ENCODE data around the gene ACKR2.

The ACKR2 gene

DNA sequence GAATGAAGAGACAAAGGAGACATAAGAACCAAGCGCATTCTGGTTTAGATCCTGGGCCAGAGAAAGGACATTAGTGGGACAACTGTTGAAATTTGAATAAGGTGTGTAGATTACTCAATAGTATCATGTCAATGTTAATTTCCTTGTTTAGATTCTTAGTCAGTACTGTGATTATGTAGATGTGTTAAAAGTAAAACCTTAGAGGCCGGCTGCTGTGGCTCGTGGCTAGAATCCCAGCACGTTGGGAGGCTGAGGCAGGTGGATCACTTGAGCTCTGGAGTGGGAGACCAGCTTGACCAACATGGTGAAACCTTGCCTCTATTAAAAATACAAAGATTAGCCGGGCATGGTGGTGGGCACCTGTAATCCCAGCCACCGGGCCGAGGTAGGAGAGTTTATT lies 39.8 kb downstream of the ACKR2 start:
- intact Hi-C loops (cut with DNase I; ENCODE audit: low total_unique reads) = no loop called here
- DNase-seq = no peak
- H3K4me1 ChIP-seq = peaks cover 5 to 73% (median 53%) of the 10 kb centered on the region in 4 donors
- H3K27me3 ChIP-seq = no peaks in the 10 kb centered on the region
- no peak overlapping the region for H3K27ac ChIP-seq
- H3K36me3 ChIP-seq = no peaks in the 10 kb centered on the region
- H3K9me3 ChIP-seq = no peaks in the 10 kb centered on the region
- no peak overlapping the region for H3K4me3 ChIP-seq
- no peak for TF ChIP-seq CTCF (IDR thresholded peaks at IDR 0.05)

- DNase-seq = no peak
- H3K4me1 ChIP-seq = peaks cover 5 to 61% (median 41%) of the 10 kb centered on the region in 4 donors
- H3K36me3 ChIP-seq = no peaks in the 10 kb centered on the region
- intact Hi-C loops (cut with DNase I; ENCODE audit: low total_unique reads) = no loop called here
- H3K27ac ChIP-seq = peak overlapping the region; percentile 58 to 75
- H3K27me3 ChIP-seq = no peaks in the 10 kb centered on the region
- no peaks in the 10 kb centered on the region for H3K9me3 ChIP-seq
- no peak overlapping the region for H3K4me3 ChIP-seq
- no peak for TF ChIP-seq CTCF (IDR thresholded peaks at IDR 0.05)
These were observed 41.0 kb downstream of the ACKR2 start for GRCh38 chr3:42850263-42850662.

GRCh38 chr3:42851228-42851834 lies 42.1 kb downstream of the ACKR2 start:
- DNase-seq = no peak
- Histone ChIP-seq H3K9me3 (no peaks in the 10 kb centered on the region), H3K4me1 (peaks cover under 1 to 50% (median 33%) of the 10 kb centered on the region in 4 donors), H3K27ac (peak overlapping the region; percentile 58 to 75), H3K4me3 (no peak overlapping the region), H3K36me3 (no peaks in the 10 kb centered on the region), H3K27me3 (no peaks in the 10 kb centered on the region)
- intact Hi-C loops (cut with DNase I; ENCODE audit: low total_unique reads) = no loop called here
- no peak for TF ChIP-seq CTCF (IDR thresholded peaks at IDR 0.05)

DNA sequence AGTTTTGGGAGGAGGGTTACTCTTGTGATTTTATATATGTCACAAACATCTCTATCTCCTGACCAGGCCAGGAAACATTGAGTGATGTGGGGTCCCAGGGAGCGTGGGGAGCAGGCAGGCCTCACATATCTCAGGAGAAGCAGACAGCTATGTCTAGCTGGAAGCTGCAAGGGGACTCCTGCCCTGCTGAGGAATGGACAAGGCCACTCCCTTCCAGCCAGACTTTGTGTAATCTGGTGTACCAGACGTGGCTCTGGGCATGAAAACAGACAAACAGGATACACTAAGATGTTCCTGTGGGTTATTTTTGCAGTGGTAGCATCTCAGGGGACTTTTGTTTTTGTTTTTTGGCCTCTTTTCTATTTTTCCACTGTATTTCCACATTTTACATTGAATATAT lies 43.2 kb downstream of the ACKR2 start:
- peak in 1 of 2 donors; percentile 66 for DNase-seq
- Histone ChIP-seq H3K27me3 (no peaks in the 10 kb centered on the region), H3K4me1 (peaks cover 0 to 39% (median 23%) of the 10 kb centered on the region in 4 donors), H3K27ac (peak overlapping the region; percentile 58 to 75), H3K36me3 (no peaks in the 10 kb centered on the region), H3K9me3 (no peaks in the 10 kb centered on the region), H3K4me3 (peak overlapping the region in 1 of 2 donors; percentile 1)
- intact Hi-C loops (cut with DNase I; ENCODE audit: low total_unique reads) = no loop called here
- no peak for TF ChIP-seq CTCF (IDR thresholded peaks at IDR 0.05)

DNA sequence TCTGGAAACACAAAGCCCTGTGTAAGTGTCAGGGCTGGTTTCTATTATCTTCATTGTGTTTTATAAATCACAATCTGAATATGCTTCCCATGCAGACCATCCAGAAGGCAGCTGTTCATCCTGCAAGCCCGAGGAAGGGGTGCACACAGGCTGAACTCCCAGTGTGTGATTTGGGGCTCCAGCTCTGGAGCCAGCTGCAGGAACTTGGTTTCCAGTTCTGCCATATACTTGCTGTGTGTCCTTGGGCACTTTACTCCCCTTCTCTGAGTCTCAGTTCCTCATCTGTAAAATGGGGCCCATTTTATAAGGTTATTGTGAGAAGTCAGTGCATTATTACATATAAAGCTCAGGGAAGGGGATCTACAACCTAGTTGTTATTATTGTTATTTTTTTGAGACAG lies 43.8 kb downstream of the ACKR2 start:
- Histone ChIP-seq H3K27me3 (no peaks in the 10 kb centered on the region), H3K9me3 (no peaks in the 10 kb centered on the region), H3K36me3 (peaks cover 0 to 4% (median 0%) of the 10 kb centered on the region in 3 donors), H3K27ac (peak overlapping the region; percentile 58 to 75), H3K4me3 (no peak overlapping the region), H3K4me1 (peaks cover 0 to 34% (median 23%) of the 10 kb centered on the region in 4 donors)
- TF ChIP-seq CTCF (IDR thresholded peaks at IDR 0.05) = no peak
- intact Hi-C loops (cut with DNase I; ENCODE audit: low total_unique reads) = no loop called here
- no peak for DNase-seq

Measured in tibial artery (tissue), 4 donors.